Measurements from ENCODE around the gene LINGO3. TPM values are rescaled to one million over a fixed set of nuclear protein-coding genes. Genes with fewer than 3 reads are reported as not detected.

LINGO3 gene
- total and polyA plus RNA-seq, 2 of the 4 experiments (the other 2 are of a cell fraction) = not detected

DNA sequence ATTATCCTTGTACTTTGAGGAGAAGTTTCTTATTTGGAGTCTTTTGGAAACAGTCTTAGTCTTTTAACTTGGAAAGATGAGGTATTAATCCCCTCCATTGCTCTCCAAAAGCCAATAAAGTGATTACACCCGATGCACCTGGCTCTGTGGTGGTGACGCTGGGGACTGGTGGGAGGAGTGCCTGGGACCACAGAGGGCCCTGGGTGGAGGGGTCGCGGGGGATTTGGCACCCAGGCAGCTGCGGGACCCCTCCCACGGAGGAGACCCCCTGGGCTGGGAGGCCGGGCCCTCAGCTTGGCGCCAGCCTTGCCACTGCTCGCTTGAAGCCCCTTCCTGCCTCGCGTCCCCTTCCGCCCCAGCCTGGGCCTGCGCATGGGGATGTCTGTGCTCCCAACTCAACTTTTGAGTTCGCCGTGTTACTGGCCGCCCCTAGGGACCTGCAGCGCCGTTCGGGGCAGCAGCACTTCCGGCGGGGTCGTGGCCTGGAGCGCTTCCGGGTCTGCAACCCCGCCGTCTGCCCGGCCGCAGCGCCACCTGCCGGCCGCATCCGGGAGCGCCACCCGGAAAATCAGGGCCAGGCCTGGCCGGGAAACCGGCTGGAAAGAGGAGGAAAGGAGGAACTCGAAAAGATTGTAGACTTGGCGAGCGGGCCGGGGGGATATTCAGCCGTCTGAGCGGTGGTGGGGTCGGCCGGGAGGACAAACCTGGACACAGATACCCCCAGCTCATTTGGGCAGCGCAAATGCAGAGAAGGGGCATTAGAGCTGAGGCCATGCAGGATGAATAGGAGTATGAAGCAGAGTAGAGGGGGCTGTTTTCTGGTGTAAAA is 34.4 kb downstream of the LINGO3 start:
- intact Hi-C loops (cut with micrococcal nuclease) = loop anchor here (1.0 to 5.0 kb wide), 2 partner anchors 37 to 116 kb away; partner anchors contain the start of genes PLEKHJ1 and SF3A2
- in situ Hi-C loops (cut with MboI; ENCODE audit: low sequenced_read_pairs) = loop anchor here (10.0 kb wide), 1 partner anchor 341 kb away; no protein-coding TSS in a partner anchor
- ATAC-seq (ENCODE audit: low read depth) (peak; percentile 5), DNase-seq (peak; percentile 52)
- H2BK20ac ChIP-seq (ENCODE audit: low read depth, low read length) = no peak overlapping the region
- peak overlapping the region; percentile 27; the same call in 1 of the 2 replicates for H2AK5ac ChIP-seq (ENCODE audit: low read depth, low read length)
- peaks cover 78% of the 10 kb centered on the region for H4K20me1 ChIP-seq (ENCODE audit: insufficient read depth, low read length)
- no peaks in the 10 kb centered on the region for H3K27me3 ChIP-seq (ENCODE audit: control insufficient read depth, insufficient read depth, low read length)
- H3K18ac ChIP-seq (ENCODE audit: low read depth, low read length) = no peak overlapping the region
- dilution Hi-C loops (cut with HindIII; ENCODE audit: low sequenced_read_pairs, unreplicated experiment) = no loop called here
- peak overlapping the region; percentile 69 for H2AK9ac ChIP-seq (replicated peaks; ENCODE audit: low read depth, low read length, poor library complexity)
- ChIA-PET POLR2A (ENCODE audit: unreplicated experiment) (interaction anchor here (0.6 kb wide), 1 partner anchor 226 kb away, joined by 6 read pairs; no protein-coding TSS in a partner anchor), CTCF (no interaction called here)
- H4K91ac ChIP-seq (ENCODE audit: insufficient read depth, low read depth, low read length) = no peak overlapping the region
- H3K56ac ChIP-seq (ENCODE audit: extremely low read depth, insufficient read depth, low read length) = no peak overlapping the region
- peak overlapping the region; percentile 67; the same call in 1 of the 2 replicates for H3K4me2 ChIP-seq (ENCODE audit: low read depth, low read length)
- no peak overlapping the region for H4K5ac ChIP-seq (ENCODE audit: low read depth, low read length)
- H3K36me3 ChIP-seq (ENCODE audit: control insufficient read depth, insufficient read depth, low read length) = peaks cover 34% of the 10 kb centered on the region
- peak overlapping the region in 1 of 2 experiments; percentile 60; a peak in 2 of 4 replicates for H4K8ac ChIP-seq (ENCODE audit: low read depth in 2 of 2, low read length in 2 of 2)
- H3K4ac ChIP-seq (ENCODE audit: low read depth, low read length) = no peak overlapping the region; the same call in 1 of the 2 replicates
- no peak overlapping the region for H3K4me3 ChIP-seq (ENCODE audit: insufficient read depth, low read depth, low read length)
- no TSS peak for BruUV-seq (replicated peaks)
- H3K23ac ChIP-seq (ENCODE audit: low read depth, low read length) = no peak overlapping the region
- no peak overlapping the region for H2BK120ac ChIP-seq (ENCODE audit: low read depth, low read length)
- H3K9ac ChIP-seq (ENCODE audit: low read depth, low read length) = 0 out of 2 replicates have a peak overlapping the region, but pooled peaks have one; percentile 20
- peak overlapping the region; percentile 16; the same call in 1 of the 2 replicates for H3K27ac ChIP-seq (ENCODE audit: insufficient read depth, low read length)
- peaks cover 14% of the 10 kb centered on the region for H3K4me1 ChIP-seq (ENCODE audit: control insufficient read depth, insufficient read depth, low read length)
- WGBS, 2 experiments (ENCODE audit: extremely low coverage in 2 of 2, insufficient read length in 1 of 2) = 11% methylated on average over 16 of the region's 45 CpGs; no CpG with 5 or more reads in 1 of the 2 experiments
- H2AFZ ChIP-seq (replicated peaks; ENCODE audit: low read length, poor library complexity) = peak overlapping the region; percentile 62
- H2BK5ac ChIP-seq (ENCODE audit: low read depth, low read length, poor library complexity, severe bottlenecking) = no peak overlapping the region
- no peak overlapping the region for H2BK15ac ChIP-seq (ENCODE audit: low read depth, low read length)
- no peaks in the 10 kb centered on the region for H3K9me3 ChIP-seq (ENCODE audit: control insufficient read depth, insufficient read depth, low read length)
- no peaks in the 10 kb centered on the region; the same call in 1 of the 2 replicates for H3K9me1 ChIP-seq (ENCODE audit: insufficient read depth, low read length)
- peaks cover 7 to 44% of the 10 kb centered on the region in 2 experiments for H3K79me1 ChIP-seq (ENCODE audit: low read depth in 1 of 2, low read length in 2 of 2)
- H3K14ac ChIP-seq (replicated peaks; ENCODE audit: low read depth, low read length) = no peak overlapping the region
- TF ChIP-seq, protein P1, sequence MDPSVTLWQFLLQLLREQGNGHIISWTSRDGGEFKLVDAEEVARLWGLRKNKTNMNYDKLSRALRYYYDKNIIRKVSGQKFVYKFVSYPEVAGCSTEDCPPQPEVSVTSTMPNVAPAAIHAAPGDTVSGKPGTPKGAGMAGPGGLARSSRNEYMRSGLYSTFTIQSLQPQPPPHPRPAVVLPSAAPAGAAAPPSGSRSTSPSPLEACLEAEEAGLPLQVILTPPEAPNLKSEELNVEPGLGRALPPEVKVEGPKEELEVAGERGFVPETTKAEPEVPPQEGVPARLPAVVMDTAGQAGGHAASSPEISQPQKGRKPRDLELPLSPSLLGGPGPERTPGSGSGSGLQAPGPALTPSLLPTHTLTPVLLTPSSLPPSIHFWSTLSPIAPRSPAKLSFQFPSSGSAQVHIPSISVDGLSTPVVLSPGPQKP (IDR thresholded peaks at IDR 0.05; ENCODE audit: borderline replicate concordance, low read depth, low read length) = 0 out of 2 replicates have a peak, but pooled peaks have one; percentile 15
- TF ChIP-seq BHLHE40 (IDR thresholded peaks at IDR 0.05; ENCODE audit: low read depth, low read length) = no peak
- TF ChIP-seq FOS (IDR thresholded peaks at IDR 0.05; ENCODE audit: low read depth, low read length) = no peak
- peak; percentile 74 for TF ChIP-seq SMC3 (IDR thresholded peaks at IDR 0.05; ENCODE audit: low read depth, low read length)
- TF ChIP-seq RCOR1 (IDR thresholded peaks at IDR 0.05; ENCODE audit: insufficient replicate concordance, low read length) = no peak
- no peak for TF ChIP-seq POLR2A (IDR thresholded peaks at IDR 0.05; ENCODE audit: low read depth, low read length)
- TF ChIP-seq CHD1 (IDR thresholded peaks at IDR 0.05; ENCODE audit: low read depth, low read length) = no peak
- TF ChIP-seq MXI1 (IDR thresholded peaks at IDR 0.05; ENCODE audit: borderline replicate concordance, low read depth, low read length) = no peak
- no peak for TF ChIP-seq MAFK (IDR thresholded peaks at IDR 0.05; ENCODE audit: low read depth, low read length)
- no peak for TF ChIP-seq RFX5 (IDR thresholded peaks at IDR 0.05; ENCODE audit: low read depth, low read length)
- TF ChIP-seq MAZ (IDR thresholded peaks at IDR 0.05; ENCODE audit: borderline replicate concordance, low read depth, low read length) = peak; percentile 25; the same call in 1 of the 2 replicates
- peak; percentile 60 for TF ChIP-seq RAD21 (IDR thresholded peaks at IDR 0.05; ENCODE audit: low read length)
- no peak for TF ChIP-seq NFE2L2 (IDR thresholded peaks at IDR 0.05; ENCODE audit: low read depth, low read length)
- TF ChIP-seq USF2 (IDR thresholded peaks at IDR 0.05; ENCODE audit: low read depth, low read length) = no peak
